ENCODE measurements around the gene CCDC33. TPM values are rescaled to one million over a fixed set of nuclear protein-coding genes. Genes with fewer than 3 reads are reported as not detected.

Gene CCDC33
- total RNA-seq, 1 experiment from 2014 or later, result not detected

- in situ Hi-C loops (cut with HindIII; ENCODE audit: low pct_unique_long_range_greater_than_20kb, low sequenced_read_pairs), result no loop called here
- ATAC-seq (no peak), DNase-seq (ENCODE audit: low read depth, low spot score) (no peak)
- Histone ChIP-seq H3K27me3 (ENCODE audit: control insufficient read depth, insufficient read depth, low read length) (no peaks in the 10 kb centered on the region), H3K4me3 (ENCODE audit: low read depth in 2 of 2, low read length in 2 of 2) (no peak overlapping the region), H3K9me3 (ENCODE audit: control insufficient read depth, insufficient read depth, low read depth, low read length) (no peaks in the 10 kb centered on the region), H3K36me3 (ENCODE audit: control insufficient read depth, insufficient read depth, low read length) (no peaks in the 10 kb centered on the region), H3K4me1 (ENCODE audit: control insufficient read depth, insufficient read depth, low read length) (no peaks in the 10 kb centered on the region), H3K27ac (ENCODE audit: low read length) (no peak overlapping the region)
- no TSS peak for BruUV-seq (replicated peaks)
- POLR2A ChIA-PET, result no interaction called here
- TF ChIP-seq, protein P1, sequence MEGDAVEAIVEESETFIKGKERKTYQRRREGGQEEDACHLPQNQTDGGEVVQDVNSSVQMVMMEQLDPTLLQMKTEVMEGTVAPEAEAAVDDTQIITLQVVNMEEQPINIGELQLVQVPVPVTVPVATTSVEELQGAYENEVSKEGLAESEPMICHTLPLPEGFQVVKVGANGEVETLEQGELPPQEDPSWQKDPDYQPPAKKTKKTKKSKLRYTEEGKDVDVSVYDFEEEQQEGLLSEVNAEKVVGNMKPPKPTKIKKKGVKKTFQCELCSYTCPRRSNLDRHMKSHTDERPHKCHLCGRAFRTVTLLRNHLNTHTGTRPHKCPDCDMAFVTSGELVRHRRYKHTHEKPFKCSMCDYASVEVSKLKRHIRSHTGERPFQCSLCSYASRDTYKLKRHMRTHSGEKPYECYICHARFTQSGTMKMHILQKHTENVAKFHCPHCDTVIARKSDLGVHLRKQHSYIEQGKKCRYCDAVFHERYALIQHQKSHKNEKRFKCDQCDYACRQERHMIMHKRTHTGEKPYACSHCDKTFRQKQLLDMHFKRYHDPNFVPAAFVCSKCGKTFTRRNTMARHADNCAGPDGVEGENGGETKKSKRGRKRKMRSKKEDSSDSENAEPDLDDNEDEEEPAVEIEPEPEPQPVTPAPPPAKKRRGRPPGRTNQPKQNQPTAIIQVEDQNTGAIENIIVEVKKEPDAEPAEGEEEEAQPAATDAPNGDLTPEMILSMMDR (IDR thresholded peaks at IDR 0.05), result no peak
- TF ChIP-seq REST (IDR thresholded peaks at IDR 0.05; ENCODE audit: insufficient read depth in 1 of 2, low read depth in 2 of 2, low read length in 1 of 2) (no peak), POLR2AphosphoS5 (IDR thresholded peaks at IDR 0.05; ENCODE audit: low read depth, low read length) (no peak), SIN3A (IDR thresholded peaks at IDR 0.05; ENCODE audit: borderline replicate concordance, insufficient read depth, low read depth, low read length) (no peak), TCF7L2 (IDR thresholded peaks at IDR 0.05; ENCODE audit: low read depth, low read length) (no peak)
- CTCF ChIA-PET, result no interaction called here
- intact Hi-C loops (cut with micrococcal nuclease; ENCODE audit: unreplicated experiment), result no loop called here
Observed at GRCh38 chr15:74333662-74334061, 97.5 kb downstream of the CCDC33 start.

- Histone ChIP-seq H3K4me1 (ENCODE audit: control insufficient read depth, insufficient read depth, low read length) (no peaks in the 10 kb centered on the region), H3K4me3 (ENCODE audit: low read depth in 2 of 2, low read length in 2 of 2) (no peak overlapping the region), H3K27ac (ENCODE audit: low read length) (no peak overlapping the region), H3K9me3 (ENCODE audit: control insufficient read depth, insufficient read depth, low read depth, low read length) (no peaks in the 10 kb centered on the region), H3K36me3 (ENCODE audit: control insufficient read depth, insufficient read depth, low read length) (no peaks in the 10 kb centered on the region), H3K27me3 (ENCODE audit: control insufficient read depth, insufficient read depth, low read length) (no peaks in the 10 kb centered on the region)
- POLR2A ChIA-PET, result no interaction called here
- intact Hi-C loops (cut with micrococcal nuclease; ENCODE audit: unreplicated experiment) (no loop called here), in situ Hi-C loops (cut with HindIII; ENCODE audit: low pct_unique_long_range_greater_than_20kb, low sequenced_read_pairs) (no loop called here)
- BruUV-seq (replicated peaks), result no TSS peak
- TF ChIP-seq POLR2AphosphoS5 (IDR thresholded peaks at IDR 0.05; ENCODE audit: low read depth, low read length) (no peak), SIN3A (IDR thresholded peaks at IDR 0.05; ENCODE audit: borderline replicate concordance, insufficient read depth, low read depth, low read length) (no peak), REST (IDR thresholded peaks at IDR 0.05; ENCODE audit: insufficient read depth in 1 of 2, low read depth in 2 of 2, low read length in 1 of 2) (no peak), TCF7L2 (IDR thresholded peaks at IDR 0.05; ENCODE audit: low read depth, low read length) (no peak)
- TF ChIP-seq, protein P1 (IDR thresholded peaks at IDR 0.05), result no peak
- CTCF ChIA-PET, result interaction anchor here (0.6 kb wide), 1 partner anchor 281 kb away, joined by 3 read pairs; no protein-coding TSS in a partner anchor
- ATAC-seq (no peak), DNase-seq (ENCODE audit: low read depth, low spot score) (no peak)
Observed at GRCh38 chr15:74334127-74334526, 98.0 kb downstream of the CCDC33 start.

Measured in Panc1 (cell line).